Measurements from ENCODE around the gene TMEM273.

TMEM273 gene

DNA sequence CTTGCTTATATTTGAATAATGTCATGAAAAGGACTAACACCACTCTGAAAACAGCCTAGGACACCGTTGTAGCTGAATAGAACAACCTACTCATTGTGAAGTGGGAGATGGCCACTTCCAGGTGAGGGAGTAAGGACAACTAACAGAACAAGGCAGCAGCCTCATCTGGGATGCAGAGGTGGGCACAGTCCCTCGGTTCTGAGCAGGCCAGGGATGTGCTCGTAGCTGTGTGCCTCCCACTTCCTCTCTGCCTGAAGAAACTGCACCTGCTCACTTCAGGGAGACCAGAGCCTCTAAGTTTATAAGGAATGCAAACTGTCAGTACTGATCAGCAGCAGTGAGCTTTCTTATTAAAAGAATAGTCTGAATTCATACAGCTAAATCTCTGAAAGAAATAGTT lies 75.3 kb downstream of the TMEM273 start:
- 42% methylated on average over 3 of the region's 3 CpGs for WGBS
- Histone ChIP-seq H2BK12ac (ENCODE audit: low read length in 2 of 2) (no peak overlapping the region), H3K14ac (ENCODE audit: low read length in 2 of 2) (no peak overlapping the region), H2BK15ac (ENCODE audit: low read depth, poor library complexity, severe bottlenecking) (no peak overlapping the region), H4K8ac (ENCODE audit: low read length) (no peak overlapping the region), H3K36me3 (ENCODE audit: control insufficient read depth in 1 of 2, insufficient read depth in 2 of 2, low read depth in 1 of 2, low read length in 2 of 2) (no peaks in the 10 kb centered on the region), H3K9me3 (ENCODE audit: control insufficient read depth, low read length) (no peaks in the 10 kb centered on the region), H3K18ac (ENCODE audit: low read depth in 1 of 2, low read length in 2 of 2) (no peak overlapping the region), H3K4me2 (ENCODE audit: low read length, poor library complexity, severe bottlenecking) (no peak overlapping the region), H3K9ac (ENCODE audit: low read length) (no peak overlapping the region), H2BK5ac (ENCODE audit: low read depth, low read length, poor library complexity, severe bottlenecking) (no peak overlapping the region), H3K79me1 (replicated peaks; ENCODE audit: low read length, poor library complexity, severe bottlenecking) (peaks cover 8% of the 10 kb centered on the region), H2AFZ (ENCODE audit: low read depth, low read length) (no peak overlapping the region), H4K91ac (ENCODE audit: low read length) (no peak overlapping the region), H2BK120ac (ENCODE audit: low read depth, low read length) (no peak overlapping the region), H3K23ac (ENCODE audit: low read length in 2 of 2) (no peak overlapping the region), H3K4ac (ENCODE audit: low read depth in 1 of 2, low read length in 2 of 2) (no peak overlapping the region), H3K4me3 (ENCODE audit: insufficient read depth in 1 of 2, low read depth in 1 of 2, low read length in 2 of 2) (no peak overlapping the region), H3K27ac (ENCODE audit: low read length, poor library complexity, severe bottlenecking) (no peak overlapping the region), H2AK5ac (ENCODE audit: low read length, severe bottlenecking) (no peak overlapping the region), H3K4me1 (ENCODE audit: control insufficient read depth, insufficient read depth, low read depth, low read length) (peaks cover 10% of the 10 kb centered on the region), H3K27me3 (ENCODE audit: control insufficient read depth in 1 of 2, insufficient read depth in 1 of 2, low read length in 2 of 2) (peaks cover 0 to 25% of the 10 kb centered on the region in 2 experiments)
- DNase-seq = no peak

DNA sequence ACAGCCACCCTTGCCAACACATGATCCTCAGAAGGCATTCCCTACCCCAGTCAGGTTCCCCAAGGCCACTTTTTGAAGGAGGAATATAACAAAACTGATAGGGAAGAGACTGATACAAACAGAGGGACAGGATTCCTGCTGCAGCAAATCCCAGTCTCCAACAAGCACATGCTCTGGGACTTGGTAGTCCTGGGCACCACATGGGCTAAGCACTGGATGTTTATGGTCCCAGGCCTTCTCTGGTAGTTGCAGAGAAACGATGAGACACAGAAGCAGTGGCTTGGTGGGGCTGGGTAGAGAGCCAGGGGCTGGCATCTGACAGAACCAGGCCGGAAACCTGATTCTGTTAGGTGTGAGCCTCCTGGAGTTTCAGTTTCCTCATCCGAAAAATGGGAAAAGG lies 76.1 kb downstream of the TMEM273 start:
- H2AFZ ChIP-seq (ENCODE audit: low read depth, low read length) = no peak overlapping the region
- H2BK12ac ChIP-seq (ENCODE audit: low read length in 2 of 2) = no peak overlapping the region
- H3K4me2 ChIP-seq (ENCODE audit: low read length, poor library complexity, severe bottlenecking) = no peak overlapping the region
- no peak for DNase-seq
- no peak overlapping the region for H3K23ac ChIP-seq (ENCODE audit: low read length in 2 of 2)
- H3K18ac ChIP-seq (ENCODE audit: low read depth in 1 of 2, low read length in 2 of 2) = no peak overlapping the region
- H4K91ac ChIP-seq (ENCODE audit: low read length) = no peak overlapping the region
- H2BK5ac ChIP-seq (ENCODE audit: low read depth, low read length, poor library complexity, severe bottlenecking) = no peak overlapping the region
- no peak overlapping the region for H3K9ac ChIP-seq (ENCODE audit: low read length)
- no peak overlapping the region for H2BK120ac ChIP-seq (ENCODE audit: low read depth, low read length)
- no peak overlapping the region for H2AK5ac ChIP-seq (ENCODE audit: low read length, severe bottlenecking)
- no peak overlapping the region for H3K4me3 ChIP-seq (ENCODE audit: insufficient read depth in 1 of 2, low read depth in 1 of 2, low read length in 2 of 2)
- H3K27ac ChIP-seq (ENCODE audit: low read length, poor library complexity, severe bottlenecking) = no peak overlapping the region
- H4K8ac ChIP-seq (ENCODE audit: low read length) = no peak overlapping the region
- peaks cover 0 to 24% of the 10 kb centered on the region in 2 experiments for H3K27me3 ChIP-seq (ENCODE audit: control insufficient read depth in 1 of 2, insufficient read depth in 1 of 2, low read length in 2 of 2)
- H3K4me1 ChIP-seq (ENCODE audit: control insufficient read depth, insufficient read depth, low read depth, low read length) = peaks cover 10% of the 10 kb centered on the region
- no peak overlapping the region for H3K14ac ChIP-seq (ENCODE audit: low read length in 2 of 2)
- 73% methylated on average over 3 of the region's 3 CpGs for WGBS
- H3K4ac ChIP-seq (ENCODE audit: low read depth in 1 of 2, low read length in 2 of 2) = no peak overlapping the region
- no peak overlapping the region for H2BK15ac ChIP-seq (ENCODE audit: low read depth, poor library complexity, severe bottlenecking)
- peaks cover 5 to 7% of the 10 kb centered on the region in 2 experiments for H3K36me3 ChIP-seq (ENCODE audit: control insufficient read depth in 1 of 2, insufficient read depth in 2 of 2, low read depth in 1 of 2, low read length in 2 of 2)
- peaks cover 8% of the 10 kb centered on the region for H3K79me1 ChIP-seq (replicated peaks; ENCODE audit: low read length, poor library complexity, severe bottlenecking)
- no peaks in the 10 kb centered on the region for H3K9me3 ChIP-seq (ENCODE audit: control insufficient read depth, low read length)

DNA sequence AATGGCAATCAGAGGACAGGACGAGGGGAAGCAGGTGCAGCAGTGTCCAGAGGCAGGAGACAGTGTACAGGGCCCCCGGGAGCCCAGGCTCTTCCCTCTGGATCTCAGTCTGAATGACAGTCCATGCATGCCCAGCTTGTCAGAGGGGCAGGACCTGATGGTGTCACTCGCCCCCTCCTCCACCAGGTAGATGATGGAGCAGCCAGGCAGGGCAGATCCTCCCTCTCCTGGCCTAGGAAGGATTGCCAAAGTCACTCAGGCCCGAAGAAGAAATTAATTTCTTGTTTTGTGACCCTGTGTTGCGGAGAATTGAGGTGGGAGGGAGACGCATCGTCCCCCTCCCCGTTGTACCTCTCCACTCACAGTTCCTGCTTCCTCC lies 76.9 kb downstream of the TMEM273 start:
- 67% methylated on average over 8 of the region's 8 CpGs for WGBS

DNA sequence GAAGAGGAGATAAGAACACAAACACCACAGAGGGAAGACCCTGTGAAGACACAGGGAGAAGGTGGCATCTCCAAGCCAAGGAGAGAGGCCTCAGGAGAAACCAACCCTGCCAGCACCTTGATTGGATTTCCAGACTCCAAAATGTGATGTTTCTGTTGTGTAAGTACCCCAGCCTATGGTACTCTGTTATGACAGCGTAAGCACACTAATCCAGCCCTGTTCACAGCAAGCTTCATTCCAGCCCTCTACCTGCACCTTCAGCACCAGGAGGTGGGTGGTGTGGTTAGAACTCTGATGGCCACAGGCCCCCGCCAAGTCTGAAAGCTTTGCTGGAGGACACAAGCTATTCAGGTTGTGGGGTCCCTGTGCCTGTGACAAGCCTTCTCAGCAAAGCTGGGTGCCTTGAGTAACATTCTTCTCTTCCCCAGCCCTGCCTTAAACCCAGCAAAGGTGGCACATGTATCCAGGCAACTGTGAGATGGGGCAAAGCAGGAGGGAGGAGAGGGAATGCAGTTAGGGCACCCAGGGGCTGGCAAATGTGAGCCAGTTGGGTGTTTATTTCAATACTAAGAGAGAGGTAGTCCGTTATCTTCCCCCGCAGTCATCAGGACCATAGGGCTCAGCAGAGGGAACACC lies 77.4 kb downstream of the TMEM273 start:
- Histone ChIP-seq H2BK120ac (ENCODE audit: low read depth, low read length) (no peak overlapping the region), H3K4me1 (ENCODE audit: control insufficient read depth, insufficient read depth, low read depth, low read length) (peaks cover 10% of the 10 kb centered on the region), H3K27me3 (ENCODE audit: control insufficient read depth in 1 of 2, insufficient read depth in 1 of 2, low read length in 2 of 2) (peaks cover 0 to 13% of the 10 kb centered on the region in 2 experiments), H3K9me3 (ENCODE audit: control insufficient read depth, low read length) (no peaks in the 10 kb centered on the region), H3K14ac (ENCODE audit: low read length in 2 of 2) (no peak overlapping the region), H2BK15ac (ENCODE audit: low read depth, poor library complexity, severe bottlenecking) (no peak overlapping the region), H4K8ac (ENCODE audit: low read length) (no peak overlapping the region), H2AK5ac (ENCODE audit: low read length, severe bottlenecking) (no peak overlapping the region), H3K36me3 (ENCODE audit: control insufficient read depth in 1 of 2, insufficient read depth in 2 of 2, low read depth in 1 of 2, low read length in 2 of 2) (peaks cover 9% of the 10 kb centered on the region in 2 experiments), H3K4me2 (ENCODE audit: low read length, poor library complexity, severe bottlenecking) (no peak overlapping the region), H3K27ac (ENCODE audit: low read length, poor library complexity, severe bottlenecking) (no peak overlapping the region), H3K23ac (ENCODE audit: low read length in 2 of 2) (no peak overlapping the region), H4K91ac (ENCODE audit: low read length) (no peak overlapping the region), H2BK12ac (ENCODE audit: low read length in 2 of 2) (no peak overlapping the region), H3K4me3 (ENCODE audit: insufficient read depth in 1 of 2, low read depth in 1 of 2, low read length in 2 of 2) (no peak overlapping the region), H3K18ac (ENCODE audit: low read depth in 1 of 2, low read length in 2 of 2) (no peak overlapping the region), H2BK5ac (ENCODE audit: low read depth, low read length, poor library complexity, severe bottlenecking) (no peak overlapping the region), H3K4ac (ENCODE audit: low read depth in 1 of 2, low read length in 2 of 2) (no peak overlapping the region), H3K9ac (ENCODE audit: low read length) (no peak overlapping the region), H3K79me1 (replicated peaks; ENCODE audit: low read length, poor library complexity, severe bottlenecking) (peaks cover 8% of the 10 kb centered on the region), H2AFZ (ENCODE audit: low read depth, low read length) (no peak overlapping the region)
- no peak for DNase-seq
- 88% methylated on average over 3 of the region's 4 CpGs for WGBS

More for the DNA sequence above, 76.9 kb downstream of the TMEM273 start:
- Histone ChIP-seq H3K4me1 (ENCODE audit: control insufficient read depth, insufficient read depth, low read depth, low read length) (peaks cover 10% of the 10 kb centered on the region), H3K9me3 (ENCODE audit: control insufficient read depth, low read length) (no peaks in the 10 kb centered on the region), H4K8ac (ENCODE audit: low read length) (no peak overlapping the region), H3K18ac (ENCODE audit: low read depth in 1 of 2, low read length in 2 of 2) (no peak overlapping the region), H2BK15ac (ENCODE audit: low read depth, poor library complexity, severe bottlenecking) (no peak overlapping the region), H3K4me3 (ENCODE audit: insufficient read depth in 1 of 2, low read depth in 1 of 2, low read length in 2 of 2) (no peak overlapping the region), H2AFZ (ENCODE audit: low read depth, low read length) (no peak overlapping the region), H4K91ac (ENCODE audit: low read length) (no peak overlapping the region), H3K4me2 (ENCODE audit: low read length, poor library complexity, severe bottlenecking) (no peak overlapping the region), H2BK120ac (ENCODE audit: low read depth, low read length) (no peak overlapping the region), H2BK12ac (ENCODE audit: low read length in 2 of 2) (no peak overlapping the region), H3K23ac (ENCODE audit: low read length in 2 of 2) (no peak overlapping the region), H3K14ac (ENCODE audit: low read length in 2 of 2) (no peak overlapping the region), H3K4ac (ENCODE audit: low read depth in 1 of 2, low read length in 2 of 2) (no peak overlapping the region), H3K9ac (ENCODE audit: low read length) (no peak overlapping the region), H3K36me3 (ENCODE audit: control insufficient read depth in 1 of 2, insufficient read depth in 2 of 2, low read depth in 1 of 2, low read length in 2 of 2) (peaks cover 9% of the 10 kb centered on the region in 2 experiments), H3K27me3 (ENCODE audit: control insufficient read depth in 1 of 2, insufficient read depth in 1 of 2, low read length in 2 of 2) (peaks cover 0 to 18% of the 10 kb centered on the region in 2 experiments), H2BK5ac (ENCODE audit: low read depth, low read length, poor library complexity, severe bottlenecking) (no peak overlapping the region), H3K27ac (ENCODE audit: low read length, poor library complexity, severe bottlenecking) (no peak overlapping the region), H2AK5ac (ENCODE audit: low read length, severe bottlenecking) (no peak overlapping the region), H3K79me1 (replicated peaks; ENCODE audit: low read length, poor library complexity, severe bottlenecking) (peaks cover 8% of the 10 kb centered on the region)
- DNase-seq = no peak

Data from mesenchymal stem cell (in vitro differentiated cells and primary cell).